Stimulated activated naive CD8-positive, alpha-beta T cell treated with anti-CD3 and anti-CD28 coated beads, Interleukin-15, Interleukin-2, amounts not matched to agents 100 U/mL and 50 U/mL, for 24 hours (primary cell): ENCODE data around the gene BPGM.

Source experiments
- ATAC-seq: fragments of 150-1000 bp; cut with Tn5 transposase; one replicate; pipeline ENCODE4 v1.10.0; 2021
- DNase-seq: peaks from one replicate; pipeline ENCODE4 v3.0.0; 2021

BPGM gene

GRCh38 chr7:134722786-134723322, 76.2 kb downstream of the BPGM start:
- no peak for ATAC-seq
- DNase-seq: no peak

- DNase-seq (no peak), ATAC-seq (no peak)
Observed at GRCh38 chr7:134723892-134724291, 77.2 kb downstream of the BPGM start.

GRCh38 chr7:134724606-134725005, 78.0 kb downstream of the BPGM start:
- DNase-seq (no peak), ATAC-seq (no peak)

GRCh38 chr7:134726581-134726980, 79.9 kb downstream of the BPGM start:
- ATAC-seq: no peak
- DNase-seq: no peak

GRCh38 chr7:134727711-134728110, 81.1 kb downstream of the BPGM start:
- DNase-seq (no peak), ATAC-seq (no peak)
